Erythroblast (primary cell): ENCODE measurements around the gene CCT4.
"Not testable (repeated sequence)": the region's sequence is repeated elsewhere in the genome, so short reads cannot be mapped to it uniquely, and the experiment has no call there.

Experiments used
- DNase-seq, 2 experiments: peaks; one replicate each; lab custom pipeline; 2025; lab: John Stamatoyannopoulos, UW
- GATA1 ChIP-seq: IDR thresholded peaks from 2 replicates; pipeline ENCODE4 v1.6.1; 2011; ENCODE audit warnings: low read depth, mild to moderate bottlenecking, control low read depth, low read length, moderate library complexity
- POLR2A ChIP-seq: IDR thresholded peaks from 2 replicates; pipeline ENCODE4 v1.6.1; 2011; ENCODE audit warnings: mild to moderate bottlenecking, low read length

Gene CCT4

GRCh38 chr2:61888267-61889055, at the start of gene CCT4:
CCT4 (minus strand) TSS chr2:61888656; CDS start chr2:61888507, 149 bp downstream.
- TF ChIP-seq POLR2A (peak; percentile 94), GATA1 (no peak)
- DNase-seq = peak; percentile 92 to 95

GRCh38 chr2:61937886-61938285, 49.4 kb upstream of the CCT4 start:
- DNase-seq = no peak
- TF ChIP-seq POLR2A (no peak), GATA1 (no peak)

- TF ChIP-seq POLR2A = no peak
- no peak for TF ChIP-seq GATA1
- peak in 1 of 2 experiments; percentile 38 for DNase-seq
Measured at GRCh38 chr2:61937098-61937497, 48.6 kb upstream of the CCT4 start.

GRCh38 chr2:61928826-61929461, 40.5 kb upstream of the CCT4 start:
- TF ChIP-seq POLR2A (no peak), GATA1 (no peak)
- DNase-seq = peak; percentile 64 to 85

- TF ChIP-seq POLR2A (no peak), GATA1 (no peak)
- no peak for DNase-seq
Measured at GRCh38 chr2:61926531-61927477, 38.3 kb upstream of the CCT4 start.

GRCh38 chr2:61924895-61925663, 36.6 kb upstream of the CCT4 start:
- no peak for TF ChIP-seq POLR2A
- TF ChIP-seq GATA1 = no peak
- DNase-seq = peak; percentile 10 to 53

GRCh38 chr2:61922714-61923113, 34.3 kb upstream of the CCT4 start:
- peak in 1 of 2 experiments; percentile 7 for DNase-seq
- no peak for TF ChIP-seq GATA1

GRCh38 chr2:61920548-61920947, 32.1 kb upstream of the CCT4 start:
- no peak for DNase-seq

GRCh38 chr2:61914794-61915193, 26.3 kb upstream of the CCT4 start:
- DNase-seq = not testable (repeated sequence)

More at GRCh38 chr2:61920548-61920947, 32.1 kb upstream of the CCT4 start:
- no peak for TF ChIP-seq POLR2A
- TF ChIP-seq GATA1 = no peak

- peak; percentile 23 to 34 for DNase-seq
- TF ChIP-seq GATA1 (no peak), POLR2A (no peak)
Measured at GRCh38 chr2:61911510-61911909, 23.1 kb upstream of the CCT4 start.

- peak in 1 of 2 experiments; percentile 19 for DNase-seq
- no peak for TF ChIP-seq GATA1
- TF ChIP-seq POLR2A = no peak
Measured at GRCh38 chr2:61910603-61911002, 22.1 kb upstream of the CCT4 start.

- TF ChIP-seq POLR2A = no peak
- no peak for TF ChIP-seq GATA1
- no peak for DNase-seq
Measured at GRCh38 chr2:61909116-61909515, 20.7 kb upstream of the CCT4 start.

GRCh38 chr2:61906186-61906470, 17.7 kb upstream of the CCT4 start:
- no peak for DNase-seq
- TF ChIP-seq GATA1 (no peak), POLR2A (no peak)
